Liver (tissue), 3 donors: ENCODE results near the gene TLL2.

ENCODE experiments used
- ATF3 ChIP-seq: IDR thresholded peaks from 2 replicates; pipeline ENCODE4 v1.6.1; 2016; ENCODE audit warnings: antibody characterized with exemption
- FOXA1 ChIP-seq: IDR thresholded peaks from 2 replicates; pipeline ENCODE4 v1.6.1; 2016; ENCODE audit warnings: antibody characterized with exemption
- GABPA ChIP-seq, 2 donors: IDR thresholded peaks in 1 of 2; conservative IDR thresholded peaks in 1 of 2; 2 replicates each; pipeline ENCODE4 v1.6.1; 2016; ENCODE audit warnings: antibody characterized with exemption in 2 of 2, mild to moderate bottlenecking in 1 of 2, moderate library complexity in 1 of 2
- JUND ChIP-seq, 2 donors: IDR thresholded peaks; 2 replicates each; pipeline ENCODE4 v1.6.1; 2016; ENCODE audit warnings: antibody characterized with exemption in 2 of 2
- RAD21 ChIP-seq, 2 donors: IDR thresholded peaks; 2 replicates each; pipeline ENCODE4 v1.6.1; 2016; ENCODE audit warnings: antibody characterized with exemption in 2 of 2, mild to moderate bottlenecking in 2 of 2
- TAF1 ChIP-seq: conservative IDR thresholded peaks from 2 replicates; pipeline ENCODE4 v1.6.1; 2016; ENCODE audit warnings: antibody characterized with exemption, mild to moderate bottlenecking
- ZBTB33 ChIP-seq: IDR thresholded peaks from 2 replicates; pipeline ENCODE4 v1.6.1; 2016; ENCODE audit warnings: antibody characterized with exemption
- TF ChIP-seq, protein P1 (sequence below): fragments of 150-350 bp; IDR thresholded peaks from 2 replicates; pipeline ENCODE4 v1.5.1; 2017; ENCODE audit warnings: improper control_type of control experiment, low read depth, low read length; ENCODE audit not compliant: missing input control
- TF ChIP-seq, protein P2 (sequence below): IDR thresholded peaks from 2 replicates; pipeline ENCODE4 v1.6.1; 2016; ENCODE audit warnings: antibody characterized with exemption
- donor health status: healthy.
- donor health status: healthy.

- TF ChIP-seq, protein P1, sequence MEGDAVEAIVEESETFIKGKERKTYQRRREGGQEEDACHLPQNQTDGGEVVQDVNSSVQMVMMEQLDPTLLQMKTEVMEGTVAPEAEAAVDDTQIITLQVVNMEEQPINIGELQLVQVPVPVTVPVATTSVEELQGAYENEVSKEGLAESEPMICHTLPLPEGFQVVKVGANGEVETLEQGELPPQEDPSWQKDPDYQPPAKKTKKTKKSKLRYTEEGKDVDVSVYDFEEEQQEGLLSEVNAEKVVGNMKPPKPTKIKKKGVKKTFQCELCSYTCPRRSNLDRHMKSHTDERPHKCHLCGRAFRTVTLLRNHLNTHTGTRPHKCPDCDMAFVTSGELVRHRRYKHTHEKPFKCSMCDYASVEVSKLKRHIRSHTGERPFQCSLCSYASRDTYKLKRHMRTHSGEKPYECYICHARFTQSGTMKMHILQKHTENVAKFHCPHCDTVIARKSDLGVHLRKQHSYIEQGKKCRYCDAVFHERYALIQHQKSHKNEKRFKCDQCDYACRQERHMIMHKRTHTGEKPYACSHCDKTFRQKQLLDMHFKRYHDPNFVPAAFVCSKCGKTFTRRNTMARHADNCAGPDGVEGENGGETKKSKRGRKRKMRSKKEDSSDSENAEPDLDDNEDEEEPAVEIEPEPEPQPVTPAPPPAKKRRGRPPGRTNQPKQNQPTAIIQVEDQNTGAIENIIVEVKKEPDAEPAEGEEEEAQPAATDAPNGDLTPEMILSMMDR: no peak
- TF ChIP-seq ZBTB33 (no peak), RAD21 (IDR thresholded peaks at IDR 0.05) (no peak), TAF1 (no peak), FOXA1 (no peak), ATF3 (no peak), JUND (IDR thresholded peaks at IDR 0.05) (no peak), GABPA (IDR thresholded peaks at IDR 0.05 in 1 of 2, conservative IDR thresholded peaks at IDR 0.05 in 1 of 2) (no peak)
- TF ChIP-seq, protein P2, sequence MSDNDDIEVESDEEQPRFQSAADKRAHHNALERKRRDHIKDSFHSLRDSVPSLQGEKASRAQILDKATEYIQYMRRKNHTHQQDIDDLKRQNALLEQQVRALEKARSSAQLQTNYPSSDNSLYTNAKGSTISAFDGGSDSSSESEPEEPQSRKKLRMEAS: no peak
Observed at GRCh38 chr10:96460316-96460715, 53.4 kb downstream of the TLL2 start.
